HG03460 (cell line): ENCODE data around the gene PNO1.

Experiments used
- ATAC-seq: cut with Tn5 transposase; IDR thresholded peaks from one replicate; pipeline ENCODE4 v1.9.1; 2021; ENCODE audit not compliant: unreplicated experiment

Gene PNO1

GRCh38 chr2:68193144-68193543 lies 35.5 kb downstream of the PNO1 start:
- ATAC-seq, result no peak

DNA sequence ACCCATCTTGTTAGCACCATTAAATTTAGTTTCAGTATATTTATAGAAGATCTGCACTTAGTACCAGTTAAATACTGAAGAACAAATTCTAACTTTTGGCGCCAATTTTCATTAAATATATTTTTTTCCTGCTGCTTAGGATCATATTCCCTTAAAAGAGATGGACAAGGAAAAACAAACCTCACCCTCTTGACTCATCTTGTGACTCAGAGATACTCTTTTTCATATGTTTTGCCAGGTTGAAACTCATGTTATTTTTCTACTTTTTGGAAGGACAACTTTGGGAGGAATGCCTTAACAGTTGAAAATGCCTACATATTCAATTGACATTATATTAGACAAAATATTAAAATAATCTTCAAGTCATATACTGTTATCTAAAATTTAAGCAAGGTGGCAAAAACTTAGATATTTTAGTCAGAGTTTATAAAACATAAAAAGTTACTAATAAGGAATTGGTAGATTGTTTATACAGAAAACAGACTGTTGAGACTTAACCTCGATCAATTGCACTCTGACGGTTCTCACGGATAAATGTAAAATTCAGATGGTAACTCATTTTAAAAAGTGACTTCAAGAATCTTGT lies 36.2 kb downstream of the PNO1 start:
- ATAC-seq, result no peak

GRCh38 chr2:68195096-68195495 lies 37.4 kb downstream of the PNO1 start:
- no peak for ATAC-seq

GRCh38 chr2:68196120-68196716 lies 38.5 kb downstream of the PNO1 start:
- no peak for ATAC-seq

DNA sequence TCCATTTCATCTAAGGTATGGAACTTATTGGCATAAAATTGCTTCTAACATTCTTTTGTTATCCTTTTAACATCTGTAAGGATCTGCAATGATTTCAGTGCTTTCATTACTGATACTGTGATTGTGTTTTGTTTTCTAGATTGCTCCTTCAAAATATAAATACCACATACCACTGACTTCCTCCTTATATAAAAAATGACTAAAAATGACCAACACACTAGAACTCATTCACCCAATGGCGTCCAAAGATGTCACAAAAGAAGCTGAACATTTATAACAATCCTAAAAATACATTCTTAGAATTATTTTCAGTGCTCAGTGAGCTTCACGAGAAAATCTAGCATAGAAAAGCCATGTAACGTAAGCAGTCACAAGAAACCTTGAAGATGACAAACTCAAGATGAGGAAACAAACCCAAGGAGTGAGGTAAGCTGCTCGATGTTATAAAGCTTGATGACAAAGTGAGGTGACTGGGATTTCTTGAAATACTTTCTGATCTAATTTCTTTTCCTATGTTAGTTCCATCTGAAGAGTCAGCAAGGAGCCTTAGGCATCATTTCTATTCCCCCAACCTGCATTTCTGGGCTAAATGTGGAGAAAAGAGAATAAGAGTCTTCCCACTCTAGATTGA lies 42.6 kb downstream of the PNO1 start:
- ATAC-seq, result no peak

DNA sequence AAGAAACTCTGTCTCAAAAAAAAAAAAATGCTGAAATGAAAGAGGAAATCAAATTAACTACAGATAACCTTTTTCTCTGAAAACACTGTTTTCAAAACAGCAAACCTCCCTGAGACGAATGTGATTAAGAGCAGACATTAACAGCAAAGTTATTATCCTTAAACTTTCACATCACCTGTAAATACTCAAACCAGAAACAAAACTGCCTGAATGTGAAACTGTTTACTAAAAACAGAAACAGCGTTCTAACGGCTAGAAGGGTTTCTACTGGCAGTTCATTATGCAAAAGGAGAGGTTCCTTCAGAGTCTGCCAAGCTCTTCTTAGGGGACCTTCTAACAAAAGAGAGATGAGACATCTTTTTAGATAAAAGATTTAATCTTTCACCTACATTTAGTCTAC lies 45.9 kb downstream of the PNO1 start:
- peak; percentile 93 for ATAC-seq

DNA sequence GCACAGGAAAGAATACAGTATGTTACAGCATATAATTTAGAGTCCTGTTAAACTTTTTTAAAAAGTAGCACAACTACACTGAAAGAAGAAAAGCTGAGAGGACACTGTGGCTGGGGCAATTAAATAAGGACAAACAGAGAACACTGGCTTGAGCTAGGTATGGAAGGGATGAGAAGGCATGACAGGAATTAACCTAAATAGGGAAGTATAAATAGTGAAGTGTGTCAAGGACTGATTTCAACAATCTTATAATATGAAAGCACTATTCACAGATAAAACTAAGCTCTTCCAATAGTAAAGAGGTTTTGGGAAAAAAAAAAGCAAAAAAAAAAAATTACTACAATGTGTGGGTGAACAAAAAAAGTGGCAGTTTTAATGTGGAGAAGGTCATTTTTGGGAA lies 49.1 kb downstream of the PNO1 start:
- ATAC-seq, result no peak

- peak; percentile 78 for ATAC-seq
Measured at GRCh38 chr2:68214381-68214780, 56.7 kb downstream of the PNO1 start.

DNA sequence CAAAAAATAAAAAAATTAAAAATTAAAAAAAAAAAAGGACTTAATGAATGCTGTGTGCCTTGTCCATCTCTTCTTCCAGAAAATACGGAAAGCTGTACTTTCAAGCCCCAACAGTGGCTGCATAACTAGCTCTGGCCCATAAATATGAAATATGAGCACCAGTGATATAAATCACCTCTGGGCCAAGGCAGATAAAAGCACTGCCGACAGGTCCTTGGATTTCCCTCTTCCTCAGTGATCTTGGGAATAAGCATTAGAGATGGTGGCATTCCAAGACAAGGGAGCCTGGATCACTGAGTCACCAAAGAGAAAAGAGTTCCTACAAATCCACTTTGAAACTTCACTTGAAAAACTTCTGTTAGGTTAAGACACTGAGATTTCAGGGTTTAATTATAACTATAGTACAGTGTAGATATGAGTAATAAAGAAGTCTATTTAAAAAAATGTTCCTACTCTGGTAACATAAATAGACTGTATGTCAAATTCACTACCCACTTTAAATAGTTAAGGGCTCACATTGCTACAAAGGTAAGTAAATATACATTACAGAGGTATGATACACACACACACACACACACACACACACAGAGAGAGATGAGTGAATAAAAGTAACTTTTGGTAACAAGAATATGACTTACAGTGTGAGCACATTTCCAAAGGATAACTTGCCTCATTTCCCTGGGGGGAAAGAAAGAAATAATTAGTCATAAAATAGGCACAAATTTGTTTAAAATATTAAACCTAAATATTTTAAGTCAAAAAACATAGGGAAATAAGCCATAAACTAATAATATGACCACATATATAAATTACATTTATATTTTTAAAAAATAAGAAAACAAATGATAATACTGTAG lies 59.0 kb downstream of the PNO1 start:
- no peak for ATAC-seq

DNA sequence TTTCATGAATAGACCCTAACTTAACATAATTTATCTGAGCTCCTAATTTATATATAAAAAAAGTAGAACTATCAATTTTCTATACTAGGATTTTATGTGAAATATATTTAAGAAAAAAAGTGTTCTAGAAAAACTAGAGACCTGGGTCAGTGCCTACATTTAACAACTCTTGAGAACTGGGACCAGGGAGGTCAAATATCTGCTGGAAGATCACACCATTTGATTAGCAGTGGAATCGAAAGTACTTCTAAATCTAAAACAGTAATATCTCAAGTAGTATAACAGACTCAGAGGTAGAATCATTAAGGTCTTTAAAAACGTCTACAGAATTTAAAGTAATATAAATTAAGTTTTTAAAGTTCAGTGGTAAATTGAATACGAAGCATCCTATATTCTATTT lies 60.0 kb downstream of the PNO1 start:
- ATAC-seq, result no peak

DNA sequence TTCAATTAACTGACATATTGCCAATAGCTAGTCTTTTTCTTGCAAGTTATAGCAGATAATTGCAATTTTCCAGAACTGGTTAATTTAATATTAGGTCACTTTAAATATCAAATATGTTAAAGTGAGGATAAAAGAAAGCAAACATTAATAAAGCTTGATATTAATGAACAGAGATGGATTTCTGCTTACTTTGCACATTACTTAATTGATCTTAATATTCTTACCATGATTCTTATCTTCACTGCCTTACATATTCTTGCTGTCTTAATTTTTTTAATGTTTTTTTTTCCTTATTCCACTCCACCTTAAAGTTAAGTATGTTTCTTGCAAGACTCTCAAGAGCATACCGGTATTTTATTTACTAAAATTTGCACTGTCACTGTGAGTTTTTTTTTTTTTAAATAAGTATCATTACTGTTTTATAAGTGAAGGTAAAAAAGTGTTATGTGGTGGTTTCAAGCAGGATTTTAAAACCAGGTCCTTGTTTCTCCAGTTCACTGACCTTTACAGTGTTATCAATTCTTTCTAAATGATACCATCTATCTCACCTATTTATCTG lies 60.7 kb downstream of the PNO1 start:
- no peak for ATAC-seq

DNA sequence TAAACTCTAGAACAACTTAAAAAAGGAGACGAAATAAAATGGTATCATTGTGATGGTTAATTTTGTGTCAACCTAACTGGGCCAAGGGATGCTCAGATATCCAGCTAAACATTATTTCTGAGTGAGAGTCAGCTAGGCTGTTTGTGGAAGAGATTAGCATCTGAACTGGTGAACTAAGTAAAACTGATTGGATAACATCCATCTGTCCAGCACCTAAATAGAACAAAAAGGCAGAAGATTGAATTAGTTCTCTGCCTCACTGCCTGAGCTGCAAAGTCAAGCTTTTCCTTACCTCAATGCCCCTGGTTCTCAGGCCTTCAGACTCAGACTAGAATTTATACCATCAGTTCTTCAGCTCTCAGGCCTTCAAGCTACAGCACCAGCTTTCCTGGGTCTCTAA lies 64.6 kb downstream of the PNO1 start:
- ATAC-seq, result no peak

GRCh38 chr2:68223419-68223818 lies 65.7 kb downstream of the PNO1 start:
- ATAC-seq, result no peak

DNA sequence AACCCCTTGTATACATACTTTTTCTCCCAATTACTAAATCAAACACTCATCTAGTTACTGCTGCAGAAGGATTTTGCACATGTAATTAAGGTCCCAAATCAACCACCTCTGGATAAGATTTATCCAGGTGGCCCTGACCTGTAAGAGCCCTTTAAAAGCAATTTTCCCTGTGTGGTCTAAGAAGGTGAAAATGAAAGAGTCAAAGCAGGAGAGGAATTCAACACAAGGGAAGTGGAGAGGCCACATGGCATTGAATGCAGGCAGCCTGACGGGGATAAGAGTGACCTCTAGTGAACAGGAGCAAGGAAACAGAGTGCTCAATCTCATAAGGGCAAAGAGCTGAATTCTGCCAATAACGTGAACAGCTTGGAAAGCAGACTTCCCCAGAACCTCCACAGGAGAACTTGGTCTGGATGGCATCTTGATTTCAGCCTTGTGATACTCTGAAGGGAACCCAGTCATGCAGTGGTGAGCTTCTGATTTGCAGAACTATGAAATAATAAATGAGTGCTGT lies 67.5 kb downstream of the PNO1 start:
- peak; percentile 88 for ATAC-seq
